Measurements from ENCODE around the gene FHOD3.

DNA sequence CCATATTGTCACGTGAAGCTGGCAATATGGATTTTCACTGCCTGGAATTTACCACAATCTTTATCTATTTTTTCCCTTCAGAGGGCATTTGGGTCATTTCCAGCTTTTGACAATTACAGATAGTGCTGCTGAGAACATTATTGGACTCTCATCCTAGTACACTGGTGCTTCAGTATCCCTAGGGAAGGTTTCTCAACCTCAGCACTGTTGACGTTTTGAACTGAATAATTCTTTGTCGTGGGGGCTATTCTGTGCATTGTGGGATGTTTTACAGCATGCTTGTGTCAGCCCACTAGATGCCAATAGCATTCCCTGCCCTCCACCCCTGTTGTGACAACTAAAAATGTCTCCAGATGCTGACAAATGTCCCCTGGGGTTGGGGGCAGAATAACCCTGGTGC is 345.5 kb downstream of the FHOD3 start:
- TF ChIP-seq, protein P1, sequence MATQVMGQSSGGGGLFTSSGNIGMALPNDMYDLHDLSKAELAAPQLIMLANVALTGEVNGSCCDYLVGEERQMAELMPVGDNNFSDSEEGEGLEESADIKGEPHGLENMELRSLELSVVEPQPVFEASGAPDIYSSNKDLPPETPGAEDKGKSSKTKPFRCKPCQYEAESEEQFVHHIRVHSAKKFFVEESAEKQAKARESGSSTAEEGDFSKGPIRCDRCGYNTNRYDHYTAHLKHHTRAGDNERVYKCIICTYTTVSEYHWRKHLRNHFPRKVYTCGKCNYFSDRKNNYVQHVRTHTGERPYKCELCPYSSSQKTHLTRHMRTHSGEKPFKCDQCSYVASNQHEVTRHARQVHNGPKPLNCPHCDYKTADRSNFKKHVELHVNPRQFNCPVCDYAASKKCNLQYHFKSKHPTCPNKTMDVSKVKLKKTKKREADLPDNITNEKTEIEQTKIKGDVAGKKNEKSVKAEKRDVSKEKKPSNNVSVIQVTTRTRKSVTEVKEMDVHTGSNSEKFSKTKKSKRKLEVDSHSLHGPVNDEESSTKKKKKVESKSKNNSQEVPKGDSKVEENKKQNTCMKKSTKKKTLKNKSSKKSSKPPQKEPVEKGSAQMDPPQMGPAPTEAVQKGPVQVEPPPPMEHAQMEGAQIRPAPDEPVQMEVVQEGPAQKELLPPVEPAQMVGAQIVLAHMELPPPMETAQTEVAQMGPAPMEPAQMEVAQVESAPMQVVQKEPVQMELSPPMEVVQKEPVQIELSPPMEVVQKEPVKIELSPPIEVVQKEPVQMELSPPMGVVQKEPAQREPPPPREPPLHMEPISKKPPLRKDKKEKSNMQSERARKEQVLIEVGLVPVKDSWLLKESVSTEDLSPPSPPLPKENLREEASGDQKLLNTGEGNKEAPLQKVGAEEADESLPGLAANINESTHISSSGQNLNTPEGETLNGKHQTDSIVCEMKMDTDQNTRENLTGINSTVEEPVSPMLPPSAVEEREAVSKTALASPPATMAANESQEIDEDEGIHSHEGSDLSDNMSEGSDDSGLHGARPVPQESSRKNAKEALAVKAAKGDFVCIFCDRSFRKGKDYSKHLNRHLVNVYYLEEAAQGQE (tag by site-specific recombination; IDR thresholded peaks at IDR 0.05) = no peak
- TF ChIP-seq ZNF274 (IDR thresholded peaks at IDR 0.05; ENCODE audit: low read length) = no peak
- no peak for TF ChIP-seq ZNF274 (tag by site-specific recombination; IDR thresholded peaks at IDR 0.05; ENCODE audit: borderline replicate concordance)
- no peak for TF ChIP-seq ZNF341 (tag by site-specific recombination; IDR thresholded peaks at IDR 0.05; ENCODE audit: low read depth)
- TF ChIP-seq, protein P2, sequence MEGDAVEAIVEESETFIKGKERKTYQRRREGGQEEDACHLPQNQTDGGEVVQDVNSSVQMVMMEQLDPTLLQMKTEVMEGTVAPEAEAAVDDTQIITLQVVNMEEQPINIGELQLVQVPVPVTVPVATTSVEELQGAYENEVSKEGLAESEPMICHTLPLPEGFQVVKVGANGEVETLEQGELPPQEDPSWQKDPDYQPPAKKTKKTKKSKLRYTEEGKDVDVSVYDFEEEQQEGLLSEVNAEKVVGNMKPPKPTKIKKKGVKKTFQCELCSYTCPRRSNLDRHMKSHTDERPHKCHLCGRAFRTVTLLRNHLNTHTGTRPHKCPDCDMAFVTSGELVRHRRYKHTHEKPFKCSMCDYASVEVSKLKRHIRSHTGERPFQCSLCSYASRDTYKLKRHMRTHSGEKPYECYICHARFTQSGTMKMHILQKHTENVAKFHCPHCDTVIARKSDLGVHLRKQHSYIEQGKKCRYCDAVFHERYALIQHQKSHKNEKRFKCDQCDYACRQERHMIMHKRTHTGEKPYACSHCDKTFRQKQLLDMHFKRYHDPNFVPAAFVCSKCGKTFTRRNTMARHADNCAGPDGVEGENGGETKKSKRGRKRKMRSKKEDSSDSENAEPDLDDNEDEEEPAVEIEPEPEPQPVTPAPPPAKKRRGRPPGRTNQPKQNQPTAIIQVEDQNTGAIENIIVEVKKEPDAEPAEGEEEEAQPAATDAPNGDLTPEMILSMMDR (tag by site-specific recombination; IDR thresholded peaks at IDR 0.05) = no peak
- no peak for TF ChIP-seq TRIM28 (IDR thresholded peaks at IDR 0.05; ENCODE audit: borderline replicate concordance, low read length)
- no peak for TF ChIP-seq ZNF629 (tag by site-specific recombination; IDR thresholded peaks at IDR 0.05)
